Uterus (tissue), 2 donors: Measurements from ENCODE around the gene KDM2B.

Experiments used
- POLR2A ChIP-seq, 2 donors: fragments of 450-650 bp; IDR thresholded peaks; one replicate each; pipeline ENCODE4 v1.6.1; 2016; ENCODE audit warnings: antibody characterized with exemption in 2 of 2, mild to moderate bottlenecking in 1 of 2, moderate library complexity in 1 of 2
- TF ChIP-seq, protein P1 (sequence below), 4 experiments: fragments of 200-600 bp in 2 of 4; fragments of 450-650 bp in 2 of 4; sonication (generic) in 2 of 4; IDR thresholded peaks; one replicate each; pipeline ENCODE4 v1.5.1; 2016 to 2019; ENCODE audit warnings: antibody characterized with exemption in 4 of 4, mild to moderate bottlenecking in 2 of 4, moderate library complexity in 1 of 4

DNA sequence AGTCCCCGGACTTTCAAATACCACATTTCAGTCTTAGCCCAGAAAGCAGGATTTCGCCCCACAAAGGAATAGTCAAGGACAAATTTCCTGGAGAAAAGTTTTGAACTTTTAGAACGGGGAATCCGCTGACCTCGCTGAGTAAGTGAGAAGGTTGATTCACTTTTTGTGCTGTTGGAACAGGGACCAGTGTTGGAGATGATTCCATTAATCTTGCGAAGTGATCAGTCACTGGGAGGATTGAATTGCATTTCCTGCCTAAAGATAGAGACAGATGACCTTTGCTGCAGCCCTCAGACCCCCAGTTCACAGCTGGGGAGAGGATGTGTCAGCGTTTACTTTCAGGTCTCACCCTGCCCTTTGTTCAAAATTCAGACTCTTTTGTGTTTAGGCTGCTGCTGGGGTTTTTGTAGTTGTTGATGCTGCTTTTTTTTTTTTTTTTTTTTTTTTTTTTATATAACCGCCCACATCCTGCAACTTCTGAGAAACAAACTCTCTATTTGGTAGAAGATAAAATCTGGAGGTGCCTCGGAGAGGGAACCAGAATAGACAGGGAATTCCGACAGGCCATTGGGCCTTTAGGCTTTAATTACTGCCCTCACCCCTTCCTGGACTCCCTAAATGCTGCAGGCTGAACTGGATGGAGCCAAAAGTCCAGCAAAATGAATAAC, 9.8 kb upstream of the KDM2B start:
- TF ChIP-seq, protein P1, sequence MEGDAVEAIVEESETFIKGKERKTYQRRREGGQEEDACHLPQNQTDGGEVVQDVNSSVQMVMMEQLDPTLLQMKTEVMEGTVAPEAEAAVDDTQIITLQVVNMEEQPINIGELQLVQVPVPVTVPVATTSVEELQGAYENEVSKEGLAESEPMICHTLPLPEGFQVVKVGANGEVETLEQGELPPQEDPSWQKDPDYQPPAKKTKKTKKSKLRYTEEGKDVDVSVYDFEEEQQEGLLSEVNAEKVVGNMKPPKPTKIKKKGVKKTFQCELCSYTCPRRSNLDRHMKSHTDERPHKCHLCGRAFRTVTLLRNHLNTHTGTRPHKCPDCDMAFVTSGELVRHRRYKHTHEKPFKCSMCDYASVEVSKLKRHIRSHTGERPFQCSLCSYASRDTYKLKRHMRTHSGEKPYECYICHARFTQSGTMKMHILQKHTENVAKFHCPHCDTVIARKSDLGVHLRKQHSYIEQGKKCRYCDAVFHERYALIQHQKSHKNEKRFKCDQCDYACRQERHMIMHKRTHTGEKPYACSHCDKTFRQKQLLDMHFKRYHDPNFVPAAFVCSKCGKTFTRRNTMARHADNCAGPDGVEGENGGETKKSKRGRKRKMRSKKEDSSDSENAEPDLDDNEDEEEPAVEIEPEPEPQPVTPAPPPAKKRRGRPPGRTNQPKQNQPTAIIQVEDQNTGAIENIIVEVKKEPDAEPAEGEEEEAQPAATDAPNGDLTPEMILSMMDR (IDR thresholded peaks at IDR 0.05), result no peak
- TF ChIP-seq POLR2A (IDR thresholded peaks at IDR 0.05), result no peak
